Fibroblast of the aortic adventitia (primary cell): ENCODE results near the gene KCNE4. TPM values are rescaled to one million over a fixed set of nuclear protein-coding genes. Genes with fewer than 3 reads are reported as not detected.

Experiments used
- DNase-seq: peaks from one replicate; pipeline ENCODE4 v3.0.0-alpha.2; 2010; ENCODE audit warnings: low read depth
- H3K4me3 ChIP-seq: 2 replicates; pipeline ENCODE4 v1.5.1; 2011; ENCODE audit warnings: low read depth, mild to moderate bottlenecking, control low read depth, low read length, moderate library complexity
- CTCF ChIP-seq: IDR thresholded peaks from 2 replicates; pipeline ENCODE4 v1.5.1; 2011; ENCODE audit warnings: mild to moderate bottlenecking, low read length, control low read depth, inconsistent platforms; ENCODE audit not compliant: insufficient read depth
- total RNA-seq: library from RNA; depleted of rRNA; stranded (reverse); fragments of >200 nt; gene quantifications from 2 replicates; pipeline ENCODE4 v1.2.3, GENCODE V29; 2012; ENCODE audit warnings: low replicate concordance

KCNE4 gene
- total RNA-seq, 1 donor, result 4.1 TPM

GRCh38 chr2:223027442-223027841 lies 24.5 kb upstream of the KCNE4 start:
- peak; percentile 81 for DNase-seq
- TF ChIP-seq CTCF, result no peak
- H3K4me3 ChIP-seq, result no peak overlapping the region

- DNase-seq, result no peak
- no peak for TF ChIP-seq CTCF
- H3K4me3 ChIP-seq, result no peak overlapping the region
Observed at GRCh38 chr2:223029287-223029686, 22.7 kb upstream of the KCNE4 start.

GRCh38 chr2:223032187-223033142 lies 19.5 kb upstream of the KCNE4 start:
- peak; percentile 49 for DNase-seq
- TF ChIP-seq CTCF, result no peak
- no peak overlapping the region for H3K4me3 ChIP-seq

- H3K4me3 ChIP-seq, result no peak overlapping the region
- TF ChIP-seq CTCF, result no peak
- no peak for DNase-seq
Observed at GRCh38 chr2:223034221-223034975, 17.6 kb upstream of the KCNE4 start.

GRCh38 chr2:223036790-223037444 lies 15.1 kb upstream of the KCNE4 start:
- H3K4me3 ChIP-seq, result no peak overlapping the region
- TF ChIP-seq CTCF, result no peak
- no peak for DNase-seq

- no peak for TF ChIP-seq CTCF
- DNase-seq, result no peak
- H3K4me3 ChIP-seq, result no peak overlapping the region
Observed at GRCh38 chr2:223037445-223037800, 14.6 kb upstream of the KCNE4 start.
